PC-9 (cell line): ENCODE data around the gene ITGA4.

Experiments
- CTCF ChIP-seq: fragments of 200-600 bp; sonication (generic); conservative IDR thresholded peaks from 2 replicates; pipeline ENCODE4 v1.6.1; 2017; ENCODE audit warnings: mixed run types, antibody characterized with exemption, mild to moderate bottlenecking, moderate library complexity
- EZH2 ChIP-seq: fragments of 200-600 bp; sonication (generic); IDR thresholded peaks from 2 replicates; pipeline ENCODE4 v1.8.0; 2017; ENCODE audit warnings: antibody characterized with exemption, low read depth

DNA sequence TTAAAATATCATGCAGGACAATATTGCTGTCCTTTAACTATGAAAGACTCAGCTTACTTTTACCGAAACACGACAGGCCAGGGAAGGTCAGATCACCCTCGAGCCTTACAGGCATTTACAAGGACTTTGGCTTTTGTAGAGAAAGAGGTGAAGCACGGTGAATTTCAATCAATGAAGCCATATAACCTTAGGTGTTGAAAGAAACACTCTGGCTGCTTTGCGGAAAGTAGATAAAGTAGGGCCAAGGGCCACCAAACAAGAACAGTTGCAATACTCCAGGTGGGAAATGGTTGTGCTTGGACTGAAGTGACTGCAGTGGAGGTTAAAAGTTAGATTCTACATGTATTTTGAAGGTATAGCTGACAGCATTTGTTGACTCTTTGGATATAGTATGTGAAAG, 119.2 kb downstream of the ITGA4 start:
- TF ChIP-seq CTCF (no peak), EZH2 (no peak)
